ENCODE results near the gene TSPAN5.
"Not testable (repeated sequence)": the region's sequence is repeated elsewhere in the genome, so short reads cannot be mapped to it uniquely, and the experiment has no call there.

TSPAN5 gene

DNA sequence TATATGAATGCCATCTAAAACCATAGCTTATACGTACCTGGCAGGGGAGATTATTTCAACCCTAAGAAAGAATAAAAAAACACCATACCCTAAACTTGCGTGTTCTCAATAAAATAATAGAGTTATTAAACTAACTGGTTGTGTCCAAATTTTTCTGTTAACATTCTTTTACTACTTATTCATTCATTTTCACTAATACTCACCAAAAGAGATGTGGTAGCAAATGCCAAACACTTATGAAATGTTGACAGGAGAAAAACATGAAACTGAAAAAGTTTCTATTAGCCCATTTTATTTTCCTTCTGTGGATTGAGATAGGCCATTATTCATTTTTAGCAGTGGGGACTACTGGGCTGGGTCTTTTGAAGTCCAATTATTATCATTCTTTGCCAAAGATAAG is 102.0 kb downstream of the TSPAN5 start:
- DNase-seq, result no peak

DNA sequence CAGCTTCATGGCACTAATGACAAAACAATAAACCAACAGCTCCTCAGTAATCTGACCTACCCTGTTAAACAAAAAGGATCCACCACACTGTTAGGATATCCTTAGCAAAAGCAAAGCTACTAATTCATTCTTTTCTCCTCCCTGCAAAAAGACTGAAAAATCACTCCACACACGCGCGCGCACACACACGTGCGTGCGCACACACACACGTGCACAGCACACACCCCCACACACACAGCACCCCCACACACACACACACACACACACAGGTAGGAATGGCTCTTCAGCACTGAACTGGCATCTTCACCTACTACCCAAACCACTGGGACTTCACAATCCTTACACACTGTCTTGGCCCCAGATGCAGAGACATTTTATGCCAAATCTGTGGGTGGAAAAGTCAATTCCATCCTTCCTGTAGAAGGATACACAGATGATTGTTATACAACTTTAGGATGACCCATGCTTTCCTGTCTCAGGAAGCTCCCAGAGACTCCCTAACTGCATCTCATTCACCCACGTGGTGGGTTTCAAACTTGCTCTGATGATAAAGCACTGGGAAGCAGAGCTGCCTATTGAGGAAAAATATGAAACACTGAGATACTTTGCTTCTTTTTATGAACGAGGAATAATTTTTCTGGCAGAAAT is 102.5 kb downstream of the TSPAN5 start:
- no peak for DNase-seq

DNA sequence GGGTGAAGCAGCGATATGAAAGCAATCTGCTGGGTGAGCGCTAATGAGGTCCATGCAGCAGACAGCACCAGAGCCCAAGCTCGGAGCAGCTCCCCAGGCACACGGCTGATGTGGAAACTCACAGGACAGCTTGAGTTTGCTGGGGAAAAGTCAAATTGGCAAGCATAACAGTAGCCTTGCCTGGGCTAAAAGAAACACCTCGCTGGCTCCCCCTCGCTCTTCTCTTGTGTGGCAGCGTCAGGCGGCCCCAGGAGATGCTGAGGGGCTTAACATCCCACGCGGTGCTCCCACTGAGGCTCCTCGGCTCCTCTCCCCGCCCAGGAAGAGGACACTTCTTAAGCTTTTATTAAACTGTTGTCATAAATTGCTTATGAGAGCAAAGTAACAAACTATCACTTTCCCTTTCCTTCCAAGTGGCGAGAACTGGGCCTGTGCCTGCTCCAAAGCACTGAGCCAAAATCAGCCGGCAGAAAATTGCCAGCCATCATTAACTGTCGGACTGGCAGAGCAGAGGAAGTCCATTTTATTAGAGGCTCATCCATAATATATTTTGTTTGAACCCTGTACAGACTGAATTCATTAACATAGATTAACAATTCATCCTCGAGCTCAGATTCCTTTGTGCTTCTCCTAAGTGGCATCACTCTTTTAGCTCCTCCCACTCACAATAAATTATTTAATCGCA is 111.4 kb downstream of the TSPAN5 start:
- peak in 31 of 51 donors; percentile 8 to 60 (median 36) for DNase-seq

DNA sequence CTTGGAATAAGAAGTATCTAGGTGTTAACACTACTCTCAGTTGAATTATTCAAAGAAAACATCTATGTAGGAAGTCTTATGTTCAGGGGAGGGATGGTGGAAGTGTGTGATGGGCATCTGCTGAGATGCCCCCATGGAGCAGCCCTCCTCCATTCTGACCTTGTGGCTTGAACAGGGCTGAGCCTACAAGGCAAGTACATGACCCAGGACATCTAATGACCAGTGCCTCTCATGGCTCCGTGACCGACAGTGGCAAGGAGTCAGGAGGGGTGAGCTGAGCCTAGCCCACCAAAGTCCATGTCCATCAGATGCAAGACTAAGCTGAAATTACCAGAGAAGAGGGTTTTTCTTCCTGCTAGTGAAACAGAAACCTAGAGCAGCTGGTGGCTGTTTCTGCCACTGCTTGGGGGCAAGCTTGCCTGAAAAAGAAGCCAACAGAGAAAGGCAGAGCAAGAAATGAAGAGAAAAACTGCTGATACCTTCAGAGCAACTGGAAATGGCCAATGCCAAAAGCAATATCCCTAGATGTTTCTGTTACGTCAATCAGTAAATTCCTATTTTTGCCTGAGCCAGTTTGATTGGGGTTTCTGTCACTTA is 113.5 kb downstream of the TSPAN5 start:
- no peak for DNase-seq

DNA sequence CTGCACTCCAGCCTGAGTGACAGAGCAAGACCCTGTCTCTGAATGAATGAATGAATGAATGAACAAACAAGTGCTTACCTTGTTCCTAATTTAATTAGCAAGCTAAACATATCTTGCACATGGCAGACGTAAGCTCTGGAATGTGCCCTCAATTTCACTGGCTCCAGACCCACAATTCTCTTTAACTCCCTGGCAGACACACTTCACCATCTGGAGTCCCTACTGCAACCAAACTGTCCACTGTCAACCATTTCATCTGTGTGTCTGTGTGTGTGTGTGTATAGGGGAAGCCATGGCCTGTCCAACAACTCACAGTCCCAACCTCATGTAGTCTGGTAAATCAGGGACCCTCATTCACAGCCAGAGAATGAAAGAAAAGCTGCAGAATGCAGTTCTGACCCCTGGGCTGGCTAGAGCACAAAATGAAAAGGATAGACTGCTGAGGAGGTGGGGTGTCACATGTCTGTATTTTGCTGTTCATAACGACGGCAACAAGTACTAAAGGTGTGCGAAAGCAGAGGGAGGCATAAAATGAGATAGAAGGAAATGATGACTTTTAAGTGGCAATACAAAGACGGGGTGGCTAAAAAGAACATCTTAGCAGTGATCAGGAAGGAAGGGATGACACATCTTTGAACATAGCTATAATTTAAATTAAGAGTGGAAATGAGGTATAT is 114.1 kb downstream of the TSPAN5 start:
- DNase-seq, result no peak

GRCh38 chr4:98542011-98542410 is 116.4 kb downstream of the TSPAN5 start:
- no peak for DNase-seq

DNA sequence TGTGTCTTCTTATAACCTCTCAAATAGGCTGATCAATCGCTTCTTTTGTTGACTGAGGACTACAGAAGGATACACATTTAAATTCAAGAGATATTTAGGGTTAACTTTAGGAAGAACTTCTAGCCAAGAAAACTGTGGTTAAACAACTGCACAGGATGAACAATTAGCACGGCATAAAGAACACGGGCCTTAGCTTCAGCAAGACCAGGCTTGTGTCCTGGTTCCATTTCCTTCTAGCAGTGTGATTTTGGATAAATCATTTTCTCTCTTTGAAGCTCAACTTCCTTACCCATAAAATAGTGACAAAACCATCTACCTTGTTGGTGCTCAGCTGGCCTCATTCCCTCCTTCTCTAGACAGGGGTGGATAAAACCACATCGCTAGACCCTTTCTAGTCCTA is 117.6 kb downstream of the TSPAN5 start:
- no peak for DNase-seq

- no peak for DNase-seq
Measured at GRCh38 chr4:98539741-98540140, 118.7 kb downstream of the TSPAN5 start.

- DNase-seq, result no peak
Measured at GRCh38 chr4:98539299-98539698, 119.1 kb downstream of the TSPAN5 start.

DNA sequence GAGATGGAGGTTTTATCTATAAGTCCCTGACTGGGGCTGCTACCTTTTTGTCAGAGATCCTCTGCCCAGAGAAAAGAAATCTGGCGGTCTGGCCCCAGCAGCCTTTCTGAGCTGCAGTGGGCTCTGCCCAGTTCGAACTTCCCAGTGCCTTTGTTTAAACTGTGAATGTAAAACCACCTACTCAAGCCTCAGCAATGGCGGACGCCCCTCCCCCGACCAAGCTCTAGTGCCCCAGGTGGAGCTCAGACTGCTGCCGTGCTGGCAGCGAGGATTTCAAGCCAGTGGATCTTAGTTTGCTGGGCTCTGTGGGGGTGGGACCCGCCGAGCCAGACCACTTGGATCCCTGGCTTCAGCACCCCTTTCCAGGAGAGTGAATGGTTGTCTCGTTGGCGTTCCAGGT is 121.8 kb downstream of the TSPAN5 start:
- no peak for DNase-seq

DNA sequence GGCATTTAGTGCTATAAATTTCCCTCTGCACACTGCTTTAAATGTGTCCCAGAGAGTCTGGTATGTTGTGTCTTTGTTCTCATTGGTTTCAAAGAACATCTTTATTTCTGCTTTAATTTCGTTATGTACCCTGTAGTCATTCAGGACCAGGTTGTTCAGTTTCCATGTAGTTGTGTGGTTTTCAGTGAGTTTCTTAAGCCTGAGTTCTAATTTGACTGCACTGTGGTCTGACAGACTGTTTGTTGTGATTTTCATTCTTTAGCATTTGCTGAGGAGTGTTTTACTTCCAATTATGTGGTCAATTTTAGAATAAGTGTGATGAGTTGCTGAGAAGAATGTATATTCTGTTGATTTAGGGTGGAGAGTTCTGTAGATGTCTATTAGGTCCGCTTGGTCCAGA is 124.3 kb downstream of the TSPAN5 start:
- not testable (repeated sequence) for DNase-seq

GRCh38 chr4:98530572-98530971 is 127.8 kb downstream of the TSPAN5 start:
- no peak for DNase-seq

GRCh38 chr4:98529970-98530569 is 128.3 kb downstream of the TSPAN5 start:
- no peak for DNase-seq

DNA sequence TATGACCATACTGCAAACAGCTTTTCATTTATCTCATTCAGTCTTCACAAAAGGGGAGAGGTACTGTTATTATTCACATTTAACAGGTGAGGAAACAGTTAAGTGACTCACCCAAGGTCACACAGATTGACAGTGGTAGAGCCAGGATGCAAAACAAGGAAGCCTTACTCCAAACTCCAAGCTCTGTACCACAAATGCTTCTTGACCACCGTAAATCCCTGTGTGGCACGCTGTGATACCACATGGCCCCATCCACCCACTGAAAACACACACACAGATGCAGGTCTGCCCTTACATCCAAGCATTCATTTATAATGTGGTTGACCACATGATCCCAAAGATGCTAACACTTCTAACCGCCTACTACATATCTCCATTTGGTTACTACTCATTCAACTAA is 129.5 kb downstream of the TSPAN5 start:
- DNase-seq, result no peak

DNA sequence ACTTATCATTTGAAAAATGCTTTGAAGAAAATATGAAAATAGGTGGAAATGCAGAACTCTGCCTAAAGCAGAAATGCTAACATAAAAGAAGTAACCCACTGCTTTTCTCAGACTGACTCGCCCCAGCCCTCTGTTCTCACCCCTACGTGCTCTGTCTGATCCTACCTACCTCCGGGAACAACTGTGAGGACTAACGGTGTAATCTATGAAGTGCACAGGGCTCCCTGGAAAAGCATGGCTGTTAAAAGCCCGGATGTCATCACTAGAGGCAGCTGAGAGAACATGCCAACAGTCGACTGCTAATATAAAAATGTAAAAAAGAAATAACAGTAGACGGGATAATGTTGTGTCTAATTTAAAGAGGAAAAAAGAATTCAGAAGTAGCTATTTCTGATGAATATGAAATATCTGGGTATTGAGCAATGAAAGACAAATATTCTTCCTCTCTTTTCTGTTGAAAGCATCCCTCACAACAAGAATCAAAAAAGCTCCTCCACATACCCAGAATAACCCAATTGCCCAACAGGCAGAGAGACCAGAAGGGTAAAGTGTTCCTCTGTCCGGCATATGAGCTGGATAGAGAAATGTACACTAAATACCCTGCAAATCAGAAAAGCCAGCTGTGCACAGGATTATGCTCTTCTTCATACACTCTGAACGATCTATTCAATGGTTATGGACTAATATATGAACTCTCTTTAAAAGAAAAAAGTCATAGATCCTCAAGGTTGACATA is 130.7 kb downstream of the TSPAN5 start:
- peak in 1 of 51 donors; percentile 28 for DNase-seq

- DNase-seq, result no peak
Measured at GRCh38 chr4:98524230-98524629, 134.2 kb downstream of the TSPAN5 start.

DNA sequence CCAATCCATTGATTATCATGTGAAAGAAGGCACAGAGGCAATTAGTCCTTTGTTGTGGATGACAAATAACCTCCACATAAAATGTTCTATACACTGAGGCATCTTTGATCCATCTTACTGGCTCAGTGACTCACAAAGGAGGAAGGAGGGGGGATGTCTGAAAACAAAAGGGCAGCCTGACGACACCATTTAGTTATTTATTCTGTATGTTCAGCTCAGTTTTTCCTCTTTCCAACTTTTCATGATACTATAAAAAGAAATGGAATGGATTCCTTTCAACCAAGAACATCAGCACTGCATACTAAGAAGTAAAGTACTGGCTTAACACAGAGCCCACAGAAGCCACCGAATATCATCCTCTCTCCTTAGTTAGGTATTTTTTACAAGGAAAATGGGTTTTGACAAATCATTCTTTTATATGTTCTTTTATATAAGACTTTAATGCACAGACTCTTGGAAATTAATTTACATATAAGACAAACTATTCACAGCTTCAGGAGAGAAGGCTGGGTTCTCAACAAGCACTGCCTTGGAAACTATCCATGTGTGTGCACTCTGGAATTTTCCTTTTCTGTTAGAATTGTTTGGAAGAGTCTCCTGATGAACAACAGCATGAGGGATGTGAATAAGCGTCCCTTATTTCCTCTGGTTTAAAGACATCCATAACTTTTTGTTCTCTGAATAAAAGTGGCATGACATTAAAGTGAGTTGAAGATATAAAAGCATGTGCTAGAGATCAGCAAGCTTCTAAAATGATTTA is 135.6 kb downstream of the TSPAN5 start:
- peak in 1 of 51 donors; percentile 34 for DNase-seq

DNA sequence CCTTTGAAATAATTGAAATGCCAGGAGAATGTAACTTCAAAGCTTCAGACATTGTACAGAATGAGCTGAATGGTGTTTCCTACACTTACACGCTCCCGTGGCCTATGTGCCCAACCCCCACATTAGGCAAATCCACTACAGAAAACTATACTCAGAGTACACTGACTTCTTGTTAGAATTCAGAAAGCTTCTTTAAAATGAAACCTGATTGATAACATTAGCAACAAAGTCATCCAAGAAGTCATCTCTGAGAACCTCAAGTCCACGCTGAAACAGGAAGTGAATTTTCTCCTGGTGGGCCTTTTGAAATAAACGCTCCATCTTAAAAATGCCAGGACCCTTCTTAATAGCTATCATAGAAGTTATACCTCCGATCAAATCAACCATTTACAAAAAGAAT is 136.3 kb downstream of the TSPAN5 start:
- peak in 3 of 51 donors; percentile 3 to 14 (median 6) for DNase-seq

GRCh38 chr4:98521486-98521885 is 136.9 kb downstream of the TSPAN5 start:
- no peak for DNase-seq

- DNase-seq, result no peak
Measured at GRCh38 chr4:98519268-98519977, 139.0 kb downstream of the TSPAN5 start.
